Stomach (tissue), 4 donors: Measurements from ENCODE around the gene FRYL.

ENCODE experiments used
- POLR2A ChIP-seq, 4 donors: fragments of 450-650 bp; IDR thresholded peaks; one replicate each; pipeline ENCODE4 v1.6.1; 2016; ENCODE audit warnings: antibody characterized with exemption in 4 of 4, control low read depth in 2 of 4, mild to moderate bottlenecking in 1 of 4, moderate library complexity in 1 of 4
- TF ChIP-seq, protein P1 (sequence below), 7 experiments: fragments of 450-650 bp in 4 of 7; fragments of 200-600 bp in 3 of 7; sonication (generic) in 3 of 7; IDR thresholded peaks; one replicate each; pipeline ENCODE4 v1.5.1; 2016 to 2019; ENCODE audit warnings: antibody characterized with exemption in 7 of 7, control low read depth in 2 of 7, mild to moderate bottlenecking in 1 of 7

DNA sequence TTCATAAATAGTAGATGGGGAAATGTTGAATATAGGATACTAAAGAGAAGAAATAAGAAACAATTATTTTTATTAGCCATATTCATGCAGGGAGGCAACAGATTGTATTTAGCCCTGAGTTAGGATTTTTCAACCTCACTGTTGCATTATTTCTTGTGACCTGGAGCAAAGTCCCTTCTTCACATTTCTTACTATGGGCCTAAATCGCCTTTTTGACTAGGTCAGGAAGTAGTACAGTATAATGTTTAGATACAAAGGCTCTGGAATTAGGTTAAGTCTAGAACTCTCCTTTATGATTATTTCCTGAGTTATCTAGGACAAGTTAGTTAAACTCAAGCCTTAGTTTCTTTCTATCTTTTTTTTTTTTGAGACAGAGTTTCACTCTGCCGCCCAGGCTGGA, 88.0 kb downstream of the FRYL start:
- TF ChIP-seq, protein P1, sequence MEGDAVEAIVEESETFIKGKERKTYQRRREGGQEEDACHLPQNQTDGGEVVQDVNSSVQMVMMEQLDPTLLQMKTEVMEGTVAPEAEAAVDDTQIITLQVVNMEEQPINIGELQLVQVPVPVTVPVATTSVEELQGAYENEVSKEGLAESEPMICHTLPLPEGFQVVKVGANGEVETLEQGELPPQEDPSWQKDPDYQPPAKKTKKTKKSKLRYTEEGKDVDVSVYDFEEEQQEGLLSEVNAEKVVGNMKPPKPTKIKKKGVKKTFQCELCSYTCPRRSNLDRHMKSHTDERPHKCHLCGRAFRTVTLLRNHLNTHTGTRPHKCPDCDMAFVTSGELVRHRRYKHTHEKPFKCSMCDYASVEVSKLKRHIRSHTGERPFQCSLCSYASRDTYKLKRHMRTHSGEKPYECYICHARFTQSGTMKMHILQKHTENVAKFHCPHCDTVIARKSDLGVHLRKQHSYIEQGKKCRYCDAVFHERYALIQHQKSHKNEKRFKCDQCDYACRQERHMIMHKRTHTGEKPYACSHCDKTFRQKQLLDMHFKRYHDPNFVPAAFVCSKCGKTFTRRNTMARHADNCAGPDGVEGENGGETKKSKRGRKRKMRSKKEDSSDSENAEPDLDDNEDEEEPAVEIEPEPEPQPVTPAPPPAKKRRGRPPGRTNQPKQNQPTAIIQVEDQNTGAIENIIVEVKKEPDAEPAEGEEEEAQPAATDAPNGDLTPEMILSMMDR (IDR thresholded peaks at IDR 0.05) = no peak
- TF ChIP-seq POLR2A (IDR thresholded peaks at IDR 0.05) = no peak
